NCI-H2227 treated with DMSO at 0.1 percent for 48 hours (cell line): ENCODE measurements around the gene DACH1.
A peak's percentile ranks its signal among the peaks of the same experiment; 100 is the strongest.
"Not testable (repeated sequence)": the region's sequence is repeated elsewhere in the genome, so short reads cannot be mapped to it uniquely, and the experiment has no call there.

ENCODE experiments used
- DNase-seq: peaks from one replicate; lab custom pipeline; 2025; lab: John Stamatoyannopoulos, UW

Gene DACH1

DNA sequence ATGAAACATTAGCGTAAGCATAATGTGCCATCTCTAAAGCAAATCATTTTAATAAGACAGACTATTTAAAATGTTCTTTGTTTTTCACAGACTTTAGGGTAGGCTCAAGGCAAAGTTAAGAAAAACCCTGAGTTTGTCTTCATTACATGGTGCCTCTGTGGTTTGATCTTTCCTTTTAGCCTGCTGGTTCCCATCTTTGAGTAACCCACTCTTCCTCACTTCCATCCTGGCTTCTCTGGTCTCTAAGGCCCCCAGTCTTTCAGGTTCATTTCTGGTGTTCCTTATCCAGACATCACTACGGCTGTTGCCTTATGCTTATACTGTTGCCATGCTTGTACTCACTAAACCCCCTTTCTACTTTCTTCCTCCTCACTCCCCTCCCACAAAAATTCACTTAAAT, 38.4 kb downstream of the DACH1 start:
- no peak for DNase-seq

DNA sequence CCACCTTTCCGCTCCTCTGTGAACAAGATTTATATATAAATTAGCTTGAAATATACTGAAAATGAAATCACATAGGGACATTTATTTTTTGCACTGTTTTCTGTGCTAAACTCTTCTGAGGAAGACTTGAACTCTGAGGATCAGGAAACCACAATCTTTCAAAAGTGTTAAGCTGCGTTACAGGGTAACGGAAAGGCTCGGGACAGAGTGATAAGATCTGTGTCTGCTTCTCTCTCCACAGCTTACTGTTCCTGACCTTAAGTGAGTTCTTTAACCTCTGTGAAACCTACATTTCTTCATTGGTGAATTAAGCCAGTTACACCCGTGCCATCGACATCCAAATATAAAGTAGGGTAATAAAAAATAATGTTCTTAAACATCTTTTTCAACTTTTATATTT, 38.9 kb downstream of the DACH1 start:
- no peak for DNase-seq

DNA sequence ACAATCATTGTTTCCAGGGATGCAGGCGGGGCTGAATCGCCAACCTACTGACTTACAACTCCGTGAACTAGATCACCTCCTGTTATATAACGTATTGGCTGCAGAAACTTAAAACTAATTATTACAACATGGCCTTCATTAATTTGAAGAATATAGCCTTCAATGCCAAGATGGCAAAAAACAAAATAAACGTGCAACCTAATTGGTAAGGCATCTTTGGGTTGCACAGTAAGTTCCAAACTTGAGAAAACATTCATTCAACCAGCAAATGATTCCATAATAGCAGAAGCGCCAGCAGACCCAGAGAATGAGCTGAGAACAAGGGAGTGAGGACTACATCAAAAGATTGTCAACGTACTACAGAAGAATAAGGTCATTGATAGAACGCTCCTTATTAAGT, 39.8 kb downstream of the DACH1 start:
- DNase-seq, result no peak

DNA sequence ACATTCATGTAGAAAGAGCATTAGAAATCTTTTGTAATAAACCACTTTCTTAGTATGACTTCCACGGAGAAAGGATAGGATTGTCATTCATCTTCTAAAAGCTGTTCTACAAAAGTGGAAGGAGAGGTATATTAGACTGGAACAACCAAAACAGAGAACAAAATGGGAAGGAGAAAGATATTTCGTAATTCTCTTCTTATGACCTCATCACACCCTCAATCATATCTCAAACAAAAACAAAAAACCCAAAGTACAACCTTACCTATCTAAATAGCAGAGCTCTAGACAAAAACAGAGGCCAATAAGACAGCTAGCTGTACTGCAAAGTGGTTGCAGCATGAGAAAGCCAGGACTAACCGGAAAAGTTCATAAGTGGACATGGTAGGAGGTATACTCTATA, 46.3 kb downstream of the DACH1 start:
- no peak for DNase-seq

DNA sequence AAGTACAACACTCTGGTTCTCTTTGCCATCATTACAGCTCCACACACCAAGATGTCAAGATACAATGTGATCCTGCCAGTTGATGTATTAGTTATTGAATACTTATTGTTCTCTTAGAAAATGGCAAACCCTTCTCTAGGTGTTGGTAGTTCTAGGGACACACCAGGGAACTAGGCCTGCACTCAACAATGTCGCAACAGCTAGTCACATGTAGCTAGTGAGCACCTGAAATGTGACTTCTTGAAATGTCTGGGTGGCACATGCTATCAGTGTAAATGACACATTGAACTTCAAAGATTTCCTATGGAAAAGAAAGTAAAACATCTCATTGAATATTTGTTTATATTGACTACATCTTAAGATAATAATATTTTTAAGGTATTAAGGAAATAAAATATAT, 49.7 kb downstream of the DACH1 start:
- no peak for DNase-seq

DNA sequence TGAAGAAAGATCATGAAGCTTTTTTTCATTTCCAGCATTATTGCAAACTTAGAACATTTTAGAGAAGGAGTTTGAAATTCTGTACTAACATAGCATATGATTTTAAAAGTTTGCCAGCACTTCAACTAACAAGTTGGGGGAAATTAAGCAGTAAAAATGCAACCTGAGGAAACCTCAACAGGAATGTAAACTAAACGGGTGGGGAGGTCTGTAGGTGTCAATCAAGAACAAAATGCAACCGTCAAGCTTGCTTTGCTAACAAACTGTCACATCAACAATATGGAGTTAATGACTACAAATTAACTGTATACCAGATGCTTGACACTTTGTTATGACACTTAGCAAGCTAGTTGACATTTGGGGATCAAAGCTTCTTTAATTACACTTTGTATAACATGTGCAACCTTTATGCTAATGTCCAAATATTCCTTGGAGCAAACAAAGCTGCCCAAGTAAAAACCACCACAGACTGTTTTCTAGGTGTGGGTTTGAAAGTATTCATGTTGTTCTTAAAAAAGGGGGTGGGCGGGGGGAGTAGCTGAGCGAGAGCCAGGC, 52.1 kb downstream of the DACH1 start:
- DNase-seq, result no peak

DNA sequence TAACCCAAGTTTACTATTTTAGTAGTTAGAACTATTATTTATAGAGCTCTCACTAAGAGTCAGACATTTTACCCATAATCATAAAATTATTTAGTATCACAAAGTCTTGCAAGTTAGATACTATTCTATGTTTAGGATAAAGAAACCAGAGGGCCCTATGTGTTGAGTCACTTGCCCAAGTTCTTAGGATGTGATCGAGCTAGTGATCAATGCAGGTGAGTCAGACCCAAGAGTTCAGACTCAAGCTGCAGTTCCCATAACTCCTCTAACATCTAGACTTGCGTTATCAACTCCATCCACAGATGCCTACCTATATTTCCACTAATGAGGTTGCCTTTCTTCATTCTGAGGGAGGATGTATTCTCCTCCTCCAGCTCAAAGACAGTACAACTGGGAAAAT, 53.8 kb downstream of the DACH1 start:
- DNase-seq, result no peak

DNA sequence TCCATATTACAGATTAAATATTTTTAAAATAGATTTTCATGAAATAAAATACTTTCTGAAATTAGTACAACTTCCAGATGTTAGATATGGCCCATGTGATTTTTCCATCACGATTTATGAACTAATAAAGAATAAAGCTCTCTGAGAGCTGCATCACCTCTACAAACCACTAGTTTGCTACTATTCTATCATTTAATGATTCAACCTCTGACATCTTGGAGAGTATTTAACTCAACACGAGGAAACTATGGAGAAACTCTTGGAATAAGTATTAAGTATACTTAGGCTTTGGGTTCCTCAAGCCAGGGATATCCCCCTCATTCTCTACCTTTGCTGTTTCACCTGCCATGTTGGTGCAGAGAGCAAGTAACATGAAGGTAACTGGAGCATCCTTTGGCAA, 55.7 kb downstream of the DACH1 start:
- no peak for DNase-seq

DNA sequence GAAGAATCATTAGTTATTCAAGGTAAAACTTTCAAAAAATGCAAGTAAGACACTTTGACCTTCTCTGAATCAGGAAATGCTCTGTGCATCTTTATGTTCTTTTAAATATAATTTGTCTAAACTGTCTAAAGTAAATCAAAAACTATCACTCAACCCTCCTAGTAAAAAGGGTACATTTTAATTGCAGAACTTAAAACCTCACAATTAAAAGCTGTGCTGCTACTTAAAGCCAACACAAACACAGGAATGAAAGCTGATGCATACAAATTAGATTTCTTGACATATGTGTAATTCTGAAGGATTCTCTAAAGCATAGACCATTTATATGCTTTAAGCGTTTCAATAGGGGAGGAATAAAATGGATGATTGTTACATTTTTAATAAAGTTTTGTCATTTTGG, 58.3 kb downstream of the DACH1 start:
- DNase-seq, result no peak

DNA sequence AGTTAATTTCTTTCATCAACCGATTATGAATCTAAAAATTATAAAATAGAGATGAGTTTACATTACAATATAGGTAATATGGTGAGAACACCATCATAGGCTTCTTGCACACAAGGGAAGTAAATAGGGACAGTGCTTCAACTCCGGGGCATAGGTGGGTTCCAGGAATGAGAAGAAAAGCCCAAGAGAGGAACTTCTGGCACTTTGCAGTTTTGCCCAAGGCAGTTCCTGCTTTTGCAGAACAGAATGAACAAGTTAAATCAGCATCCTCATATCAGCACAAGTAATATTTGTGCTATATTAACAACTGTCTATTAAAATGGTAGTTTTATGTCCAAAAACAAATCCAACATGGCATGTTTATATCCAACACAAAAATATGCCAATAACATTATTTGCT, 60.1 kb downstream of the DACH1 start:
- no peak for DNase-seq

DNA sequence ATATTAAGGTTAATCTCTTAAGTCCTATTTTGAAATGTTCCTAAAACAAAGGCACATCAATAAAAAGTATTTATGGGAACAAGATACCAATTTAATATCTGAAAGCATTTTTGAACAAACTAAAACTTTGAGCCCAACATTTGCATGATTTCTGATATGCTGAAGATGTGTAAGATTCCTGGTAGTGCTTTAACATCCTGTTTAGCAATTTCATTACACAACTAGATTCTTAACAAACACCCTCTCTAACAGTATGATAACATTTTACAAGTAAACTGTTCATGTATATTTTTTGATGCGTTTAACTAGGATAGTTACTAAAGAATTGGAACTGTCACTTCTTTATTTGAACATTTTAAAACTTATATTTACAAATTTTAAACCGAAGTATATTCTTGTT, 63.9 kb downstream of the DACH1 start:
- no peak for DNase-seq

DNA sequence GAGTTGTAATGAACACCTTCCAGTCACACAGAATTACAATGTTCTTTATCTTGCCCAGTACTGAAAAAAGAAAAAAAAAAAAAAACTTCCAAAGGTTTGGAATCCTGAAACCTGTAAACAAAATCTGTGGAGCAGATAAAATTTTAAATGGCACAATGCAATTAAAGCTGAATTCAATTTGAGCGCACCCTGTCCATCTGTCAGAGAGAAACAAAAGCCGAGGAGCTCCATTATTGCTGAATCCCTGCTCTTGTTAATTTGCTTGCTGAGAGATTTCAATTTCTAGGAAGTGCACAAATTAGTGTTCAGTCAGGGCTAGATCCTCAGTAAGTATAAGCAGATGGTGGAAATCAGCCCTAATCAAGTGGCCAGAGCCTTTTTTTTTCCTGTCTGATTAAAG, 65.2 kb downstream of the DACH1 start:
- no peak for DNase-seq

DNA sequence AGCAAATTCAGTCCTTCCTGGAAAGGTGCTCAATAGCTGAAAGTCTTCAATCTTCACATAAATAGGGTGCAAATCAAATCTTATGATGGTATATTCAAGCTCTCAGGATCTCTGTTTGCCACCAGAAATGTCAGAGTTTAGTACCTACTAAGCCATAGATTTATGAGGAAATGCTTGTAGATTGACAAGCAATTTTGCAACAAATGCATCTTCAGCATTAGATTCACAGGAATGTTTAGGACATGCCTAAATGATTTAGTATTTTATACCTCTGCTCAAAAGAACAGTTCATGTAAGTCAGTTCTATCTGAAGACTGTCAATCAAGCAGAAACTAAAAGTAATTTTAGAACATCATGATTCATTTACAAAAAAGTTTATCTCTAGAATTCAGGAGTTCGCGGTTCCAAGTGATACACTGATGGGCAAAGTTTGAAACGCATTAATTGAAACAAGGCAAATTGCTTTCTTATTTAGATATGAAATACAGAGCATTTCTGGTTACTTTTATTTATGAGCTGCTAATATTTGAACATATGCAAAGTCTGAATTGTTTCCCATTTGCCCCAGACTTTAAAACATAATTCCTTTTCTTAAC, 65.7 kb downstream of the DACH1 start:
- no peak for DNase-seq

DNA sequence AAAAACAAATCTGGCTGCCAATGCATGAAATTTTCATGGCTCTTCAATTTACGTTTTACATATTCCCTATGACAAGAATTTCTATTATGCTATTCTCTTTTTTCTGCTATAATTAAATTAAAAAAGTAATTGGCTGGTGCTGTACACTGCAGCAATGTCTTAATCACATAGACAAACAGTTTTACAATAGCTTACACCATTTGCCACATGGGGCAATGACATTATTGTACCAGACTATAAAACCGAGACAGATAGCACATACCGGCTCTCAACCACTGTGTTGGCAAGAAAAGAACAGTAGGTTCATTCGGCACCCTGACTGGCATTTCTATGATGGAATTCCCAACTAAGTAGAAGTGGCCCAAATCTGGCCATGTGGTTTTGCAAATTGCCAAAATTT, 67.7 kb downstream of the DACH1 start:
- DNase-seq, result no peak

DNA sequence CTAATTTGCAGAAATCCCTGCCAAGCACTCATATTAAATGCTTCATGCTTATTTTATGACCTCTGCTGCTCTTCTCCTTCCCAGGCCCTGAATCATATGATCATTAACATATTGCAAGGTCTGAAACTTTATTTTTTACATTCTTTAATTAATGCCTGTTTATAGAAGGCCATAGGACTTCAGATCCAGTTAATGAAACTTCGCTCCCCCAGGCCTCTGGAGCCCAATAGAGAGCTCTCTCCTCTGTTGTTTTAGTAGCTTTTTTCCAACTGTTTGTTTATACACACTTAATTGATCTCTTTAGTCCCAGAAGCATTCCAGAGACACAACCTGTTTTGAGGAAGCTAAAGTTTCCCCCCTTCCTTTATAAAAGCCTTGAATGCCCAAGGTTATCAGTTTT, 68.3 kb downstream of the DACH1 start:
- no peak for DNase-seq

DNA sequence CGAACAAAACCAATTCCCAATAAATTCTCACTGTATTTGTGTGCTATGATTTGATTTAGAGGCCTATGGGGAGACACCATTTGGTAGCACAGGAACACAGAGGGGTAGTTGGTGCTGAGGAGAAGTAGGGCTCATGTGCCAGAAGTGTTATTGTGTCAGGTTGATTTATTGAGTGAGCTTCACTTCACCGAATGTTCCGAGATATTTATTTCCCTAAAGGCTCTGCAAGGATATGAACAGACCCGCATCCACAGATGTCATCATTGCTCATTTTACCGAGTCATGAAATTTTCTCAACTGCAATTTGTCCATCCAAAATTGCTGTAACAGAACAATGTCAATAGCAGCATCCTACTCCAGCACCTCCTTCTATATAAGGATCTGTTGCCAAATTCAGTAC, 69.5 kb downstream of the DACH1 start:
- no peak for DNase-seq

DNA sequence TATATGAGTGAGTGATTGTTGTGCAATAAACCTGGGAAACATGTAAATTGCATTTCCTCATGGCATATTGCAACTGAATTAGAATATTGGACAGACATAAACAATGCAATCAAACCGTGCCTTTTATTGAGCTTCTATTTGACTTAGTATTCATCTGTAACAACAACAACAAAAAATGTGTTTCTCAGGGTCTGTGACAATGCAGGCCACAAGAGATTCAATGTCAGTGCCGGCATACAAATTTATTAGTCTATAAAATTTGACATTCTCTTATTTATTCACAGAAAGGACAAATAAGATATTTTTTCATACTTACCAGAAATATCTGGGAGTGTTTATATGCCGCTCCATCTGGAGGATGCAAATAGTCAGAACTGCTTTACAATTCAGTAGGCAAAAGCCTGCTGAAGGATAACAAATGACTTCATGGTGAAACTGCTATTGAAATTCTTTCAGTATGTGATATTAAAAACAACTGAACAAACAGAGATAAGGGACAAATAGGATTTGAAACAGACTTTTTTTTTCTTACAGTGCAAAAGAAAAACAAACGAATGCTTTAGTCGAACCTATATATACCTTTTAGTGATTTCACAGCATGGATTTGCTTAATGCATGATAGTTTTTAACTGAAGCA, 77.2 kb downstream of the DACH1 start:
- no peak for DNase-seq

DNA sequence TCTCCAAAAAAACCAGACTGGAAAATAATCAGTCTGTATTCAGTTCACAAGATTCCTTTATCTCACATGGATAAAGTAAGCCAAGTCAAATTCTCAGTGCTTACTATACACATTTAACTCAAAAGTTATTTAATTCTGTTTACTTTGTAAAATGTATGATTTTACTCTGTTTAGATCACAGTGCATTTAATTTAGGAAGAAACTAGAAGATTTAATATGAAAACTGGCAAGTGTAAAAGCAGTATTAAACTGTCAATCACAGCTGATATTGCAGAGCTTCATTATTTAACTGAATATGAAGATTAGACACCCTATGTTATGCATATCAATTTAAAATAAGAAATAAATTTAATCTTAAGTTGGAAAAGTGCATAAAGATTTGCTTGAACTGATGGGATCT, 78.0 kb downstream of the DACH1 start:
- DNase-seq, result no peak

DNA sequence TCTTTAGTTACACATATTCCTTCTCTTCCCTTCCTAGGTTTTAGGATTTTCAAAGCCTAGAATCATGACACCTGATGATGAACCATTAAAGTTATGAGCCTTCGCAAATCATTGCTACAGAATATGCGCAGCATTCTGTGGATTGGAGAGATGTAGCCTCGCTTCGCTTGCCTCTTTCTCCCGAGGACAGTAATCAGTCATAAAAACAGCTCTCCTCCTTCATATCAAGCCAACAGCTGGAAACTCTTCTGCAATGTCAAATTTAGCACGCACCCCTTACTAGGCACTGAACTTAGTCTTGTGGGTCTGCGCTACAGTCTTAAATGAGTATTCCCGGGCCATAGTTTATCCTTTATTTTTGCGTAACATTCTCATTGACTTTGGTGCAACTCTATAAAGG, 79.6 kb downstream of the DACH1 start:
- DNase-seq, result no peak

DNA sequence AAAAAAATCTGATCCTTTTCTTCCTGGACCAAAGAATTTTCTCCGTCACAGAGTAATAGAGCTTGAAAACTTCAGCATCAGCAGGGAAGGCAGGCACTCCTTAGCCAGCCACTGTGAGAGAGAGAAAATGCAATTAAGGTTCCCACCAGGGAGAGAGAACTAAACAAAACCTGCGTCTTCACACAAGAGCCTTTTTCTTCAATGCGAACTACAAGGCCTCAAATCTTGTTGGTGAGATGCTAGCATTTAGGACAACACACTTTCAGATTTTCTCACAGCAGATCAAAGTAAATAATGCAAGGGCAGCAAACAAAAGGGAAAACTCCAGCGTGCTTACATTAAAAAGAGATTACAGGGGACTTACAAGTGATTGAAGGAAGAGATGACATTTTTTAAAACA, 80.1 kb downstream of the DACH1 start:
- DNase-seq, result peak; percentile 33

DNA sequence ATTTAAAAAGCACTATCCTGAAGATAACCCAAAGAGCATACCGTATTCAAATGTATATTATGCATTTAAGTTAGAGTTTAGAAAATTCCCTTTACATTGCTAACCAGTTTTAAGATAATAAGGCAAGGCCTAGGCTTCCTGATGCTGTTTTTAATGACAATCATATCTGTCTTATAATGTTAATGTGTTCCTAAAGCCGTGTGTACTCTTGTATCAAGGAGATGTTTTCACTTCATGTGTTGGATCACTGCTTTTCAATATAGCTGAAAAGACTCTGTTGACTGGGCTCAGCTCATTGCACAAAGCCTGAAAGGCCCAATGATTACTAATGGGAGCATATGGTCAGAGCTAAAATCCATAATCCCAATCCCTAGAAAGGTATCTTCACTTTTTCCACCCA, 81.6 kb downstream of the DACH1 start:
- no peak for DNase-seq

DNA sequence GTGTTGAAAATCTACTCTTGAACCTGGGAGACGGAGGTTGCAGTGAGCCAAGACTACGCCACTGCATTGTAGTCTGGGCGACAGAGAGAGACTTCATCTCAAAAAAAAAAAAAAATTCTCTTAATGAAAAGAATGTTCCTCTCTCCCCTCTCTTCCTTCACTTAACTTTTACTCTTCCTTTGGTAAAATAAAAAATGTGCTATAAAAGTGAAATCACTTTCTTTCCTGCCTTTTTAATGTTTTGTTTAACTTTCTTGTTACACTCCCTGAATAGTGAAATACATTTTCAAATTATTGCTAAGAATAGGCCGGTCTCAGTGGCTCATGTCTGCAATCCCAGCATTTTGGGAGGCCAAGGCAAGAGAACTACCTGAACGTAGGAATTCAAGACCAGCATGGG, 86.5 kb downstream of the DACH1 start:
- DNase-seq, result no peak

DNA sequence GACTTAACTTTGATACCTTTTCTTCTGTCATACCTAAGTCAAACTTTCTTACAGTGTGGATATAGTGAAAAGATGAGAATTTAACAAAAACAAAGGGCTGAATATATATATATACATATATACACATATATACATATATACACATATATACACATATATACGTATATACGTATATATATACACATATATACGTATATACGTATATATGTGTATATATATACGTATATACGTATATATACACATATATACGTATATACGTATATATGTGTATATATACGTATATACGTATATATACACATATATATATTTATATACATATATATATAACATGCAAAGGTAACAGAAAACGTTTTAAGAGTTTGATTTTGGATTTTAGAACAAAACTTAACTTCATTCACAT, 88.0 kb downstream of the DACH1 start:
- not testable (repeated sequence) for DNase-seq

DNA sequence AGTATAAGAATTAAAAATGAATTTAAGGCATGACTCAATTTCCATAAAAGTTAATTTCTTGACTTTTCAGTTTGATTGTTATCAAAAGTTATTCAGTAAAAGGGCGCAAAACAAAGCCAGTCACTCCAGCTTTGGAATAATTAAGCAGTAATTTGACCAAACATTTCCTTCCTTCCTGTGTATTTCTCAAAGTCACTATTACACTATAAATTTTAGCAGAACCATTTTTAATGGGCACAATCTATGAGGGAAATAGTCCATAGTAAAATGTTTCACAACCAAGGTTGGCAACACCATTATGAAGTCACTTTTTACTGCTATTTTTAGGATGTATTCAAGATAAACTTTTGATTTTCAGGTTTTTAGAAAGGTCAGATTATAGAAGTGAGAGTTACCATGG, 91.0 kb downstream of the DACH1 start:
- DNase-seq, result no peak
